ENCODE measurements around the gene KDM8.

- no peak for TF ChIP-seq EZH2 (IDR thresholded peaks at IDR 0.05; ENCODE audit: insufficient read depth, low read length)
- no peak for TF ChIP-seq CTCF (IDR thresholded peaks at IDR 0.05; ENCODE audit: insufficient read depth, low read depth, low read length)
Observed at GRCh38 chr16:27228621-27229501, 25.5 kb downstream of the KDM8 start.
